PFSK-1 (cell line): ENCODE data around the gene MRPL38.

Experiments used
- FOXP2 ChIP-seq: optimal IDR thresholded peaks from 2 replicates; pipeline ENCODE3; 2011; ENCODE audit warnings: borderline replicate concordance, control low read depth, inconsistent platforms; ENCODE audit not compliant: insufficient read depth; ENCODE audit errors: extremely low read length, extremely low read depth
- POLR2AphosphoS5 ChIP-seq: IDR thresholded peaks from 2 replicates; pipeline ENCODE4 v1.6.1; 2012; ENCODE audit warnings: low read depth, mild to moderate bottlenecking, control low read depth, low read length, moderate library complexity
- REST ChIP-seq, 2 experiments: IDR thresholded peaks; 2 replicates each; pipeline versions ENCODE4 v1.6.1 to v1.8.0; 2011 to 2012; ENCODE audit warnings: low read depth in 2 of 2, low read length in 2 of 2, control low read depth in 1 of 2, inconsistent platforms in 1 of 2, mild to moderate bottlenecking in 1 of 2, moderate library complexity in 1 of 2; ENCODE audit not compliant: insufficient read depth in 1 of 2
- SIN3A ChIP-seq: IDR thresholded peaks from 2 replicates; pipeline ENCODE4 v1.6.1; 2012; ENCODE audit warnings: mild to moderate bottlenecking, low read length, moderate library complexity, borderline replicate concordance; ENCODE audit not compliant: insufficient read depth
- TAF1 ChIP-seq: IDR thresholded peaks from 2 replicates; pipeline ENCODE4 v1.6.1; 2012; ENCODE audit warnings: low read length, control low read depth, borderline replicate concordance; ENCODE audit not compliant: insufficient read depth

The MRPL38 gene

GRCh38 chr17:75888484-75888883 is 16.2 kb downstream of the MRPL38 start:
- TF ChIP-seq POLR2AphosphoS5 (no peak), SIN3A (no peak), REST (IDR thresholded peaks at IDR 0.05; ENCODE audit: insufficient read depth in 1 of 2, low read depth in 2 of 2, low read length in 2 of 2) (no peak), FOXP2 (no peak), TAF1 (no peak)

GRCh38 chr17:75885431-75885830 is 19.3 kb downstream of the MRPL38 start:
- no peak for TF ChIP-seq SIN3A
- TF ChIP-seq TAF1: no peak
- TF ChIP-seq REST (IDR thresholded peaks at IDR 0.05; ENCODE audit: insufficient read depth in 1 of 2, low read depth in 2 of 2, low read length in 2 of 2): no peak
- TF ChIP-seq FOXP2: no peak

- no peak for TF ChIP-seq POLR2AphosphoS5
- TF ChIP-seq SIN3A: no peak
- TF ChIP-seq FOXP2: no peak
- no peak for TF ChIP-seq TAF1
- TF ChIP-seq REST (IDR thresholded peaks at IDR 0.05; ENCODE audit: insufficient read depth in 1 of 2, low read depth in 2 of 2, low read length in 2 of 2): no peak
Observed at GRCh38 chr17:75881678-75882454, 22.8 kb downstream of the MRPL38 start.

GRCh38 chr17:75880266-75880665 is 24.4 kb downstream of the MRPL38 start:
- TF ChIP-seq POLR2AphosphoS5 (no peak), FOXP2 (no peak), SIN3A (no peak), TAF1 (no peak), REST (IDR thresholded peaks at IDR 0.05; ENCODE audit: insufficient read depth in 1 of 2, low read depth in 2 of 2, low read length in 2 of 2) (no peak)

GRCh38 chr17:75878174-75878998 is 26.3 kb downstream of the MRPL38 start, which contains the start of gene TRIM47:
Gene TRIM47, minus strand, starts transcription at chr17:75878581. Its CDS starts 33 bp downstream, at chr17:75878548.
- TF ChIP-seq TAF1: no peak
- no peak for TF ChIP-seq REST (IDR thresholded peaks at IDR 0.05; ENCODE audit: insufficient read depth in 1 of 2, low read depth in 2 of 2, low read length in 2 of 2)
